ENCODE data around the gene FIGNL2. TPM values are rescaled to one million over a fixed set of nuclear protein-coding genes. Genes with fewer than 3 reads are reported as not detected.
A peak's percentile ranks its signal among the peaks of the same experiment; 100 is the strongest.

Gene FIGNL2
- polyA plus RNA-seq, 1 experiment = 0.26 TPM

DNA sequence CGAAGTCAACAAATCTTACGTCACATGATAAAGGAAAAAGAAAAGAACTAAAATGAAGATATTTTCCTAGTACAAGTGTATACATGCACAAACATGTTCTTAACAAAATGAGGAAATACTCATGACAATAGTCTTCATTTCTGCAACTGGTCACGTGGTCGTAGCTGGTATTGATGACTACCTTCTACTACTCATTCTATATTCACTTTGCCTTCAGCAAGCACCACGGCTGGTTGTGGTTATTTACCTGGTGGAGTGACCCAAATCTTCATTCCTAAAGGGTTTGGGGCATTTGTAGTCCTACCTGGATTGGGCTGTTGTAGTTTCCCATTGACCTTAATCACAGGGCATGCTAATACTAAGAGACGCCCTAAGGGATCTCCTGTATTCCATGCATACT is 51.2 kb downstream of the FIGNL2 start:
- ChIA-PET POLR2A (no interaction called here), CTCF (no interaction called here)
- DNase-seq (ENCODE audit: low read depth, low spot score) = no peak
- Histone ChIP-seq H3K27me3 (ENCODE audit: control insufficient read depth, insufficient read depth, low read length) (no peaks in the 10 kb centered on the region), H3K9me3 (ENCODE audit: control insufficient read depth, insufficient read depth, low read length) (no peaks in the 10 kb centered on the region), H3K27ac (ENCODE audit: low read depth, low read length) (no peak overlapping the region), H3K4me3 (ENCODE audit: low read depth, low read length) (no peak overlapping the region)
- TF ChIP-seq CTCF (IDR thresholded peaks at IDR 0.05; ENCODE audit: low read depth, low read length) = no peak

- H3K4me3 ChIP-seq (ENCODE audit: low read depth, low read length) = no peak overlapping the region
- H3K27me3 ChIP-seq (ENCODE audit: control insufficient read depth, insufficient read depth, low read length) = no peaks in the 10 kb centered on the region
- TF ChIP-seq CTCF (IDR thresholded peaks at IDR 0.05; ENCODE audit: low read depth, low read length) = no peak
- no peaks in the 10 kb centered on the region for H3K9me3 ChIP-seq (ENCODE audit: control insufficient read depth, insufficient read depth, low read length)
- peak; percentile 13 for DNase-seq (ENCODE audit: low read depth, low spot score)
- CTCF ChIA-PET = interaction anchor here (1.3 kb wide), 1 partner anchor 20 kb away, joined by 5 read pairs; no protein-coding TSS in a partner anchor
- H3K27ac ChIP-seq (ENCODE audit: low read depth, low read length) = no peak overlapping the region
- POLR2A ChIA-PET = no interaction called here
Observed at GRCh38 chr12:51793201-51793600, 55.3 kb downstream of the FIGNL2 start.

DNA sequence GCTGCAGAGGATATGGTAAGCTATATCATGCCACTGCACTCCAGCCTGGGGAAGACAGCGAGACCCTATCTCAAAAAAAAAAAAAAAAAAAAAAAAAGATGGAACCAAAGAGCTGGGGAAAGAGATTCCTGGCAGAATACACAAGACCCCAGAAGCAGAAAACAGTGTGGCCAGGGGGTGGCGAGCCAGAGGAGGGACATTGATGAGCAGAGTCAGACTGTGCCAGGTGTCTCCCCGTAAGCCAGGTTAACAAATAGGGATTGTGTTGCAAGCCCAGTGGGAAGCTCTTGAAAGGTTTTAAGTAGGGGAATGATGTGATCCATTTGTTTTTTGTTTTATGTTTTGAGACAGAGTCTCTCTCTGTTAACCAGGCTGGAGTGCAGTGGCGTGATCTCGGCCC is 56.1 kb downstream of the FIGNL2 start:
- Histone ChIP-seq H3K27ac (ENCODE audit: low read depth, low read length) (no peak overlapping the region), H3K4me3 (ENCODE audit: low read depth, low read length) (no peak overlapping the region), H3K27me3 (ENCODE audit: control insufficient read depth, insufficient read depth, low read length) (no peaks in the 10 kb centered on the region), H3K9me3 (ENCODE audit: control insufficient read depth, insufficient read depth, low read length) (no peaks in the 10 kb centered on the region)
- TF ChIP-seq CTCF (IDR thresholded peaks at IDR 0.05; ENCODE audit: low read depth, low read length) = no peak
- POLR2A ChIA-PET = interaction anchor here (0.8 kb wide), 1 partner anchor 9 kb away, joined by 12 read pairs; no protein-coding TSS in a partner anchor
- CTCF ChIA-PET = interaction anchor here (1.3 kb wide), 1 partner anchor 21 kb away, joined by 5 read pairs; no protein-coding TSS in a partner anchor
- DNase-seq (ENCODE audit: low read depth, low spot score) = no peak

DNA sequence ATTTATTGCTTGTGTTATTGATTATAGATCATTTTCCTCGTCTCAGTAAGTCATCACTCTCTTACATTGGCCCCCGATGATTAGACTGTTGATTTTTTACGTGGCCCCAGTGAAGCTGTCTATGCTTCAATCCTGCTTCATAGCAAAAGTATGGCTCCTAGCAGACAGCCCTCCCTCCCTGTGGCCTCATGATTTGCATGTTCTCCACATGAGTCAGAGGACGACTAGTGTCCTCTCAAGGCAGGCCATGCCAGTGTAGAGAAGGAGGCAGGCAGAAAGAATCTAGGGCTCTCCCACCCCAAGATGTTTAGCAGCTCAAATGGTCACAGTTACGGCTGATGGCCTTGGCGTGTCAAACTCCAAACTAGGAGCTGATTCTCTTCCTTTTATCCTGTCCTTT is 59.6 kb downstream of the FIGNL2 start:
- Histone ChIP-seq H3K9me3 (ENCODE audit: control insufficient read depth, insufficient read depth, low read length) (no peaks in the 10 kb centered on the region), H3K4me3 (ENCODE audit: low read depth, low read length) (no peak overlapping the region), H3K27me3 (ENCODE audit: control insufficient read depth, insufficient read depth, low read length) (no peaks in the 10 kb centered on the region), H3K27ac (ENCODE audit: low read depth, low read length) (no peak overlapping the region)
- ChIA-PET CTCF (no interaction called here), POLR2A (no interaction called here)
- DNase-seq (ENCODE audit: low read depth, low spot score) = peak; percentile 20
- TF ChIP-seq CTCF (IDR thresholded peaks at IDR 0.05; ENCODE audit: low read depth, low read length) = no peak

- Histone ChIP-seq H3K27me3 (ENCODE audit: control insufficient read depth, insufficient read depth, low read length) (no peaks in the 10 kb centered on the region), H3K9me3 (ENCODE audit: control insufficient read depth, insufficient read depth, low read length) (no peaks in the 10 kb centered on the region), H3K27ac (ENCODE audit: low read depth, low read length) (no peak overlapping the region), H3K4me3 (ENCODE audit: low read depth, low read length) (no peak overlapping the region)
- CTCF ChIA-PET = interaction anchor here (0.6 kb wide), 1 partner anchor 20 kb away, joined by 3 read pairs; no protein-coding TSS in a partner anchor
- POLR2A ChIA-PET = no interaction called here
- no peak for TF ChIP-seq CTCF (IDR thresholded peaks at IDR 0.05; ENCODE audit: low read depth, low read length)
- DNase-seq (ENCODE audit: low read depth, low spot score) = no peak
Observed at GRCh38 chr12:51785906-51786305, 62.6 kb downstream of the FIGNL2 start.

Measured in AG04450 (cell line).